Transverse colon (tissue), 4 donors: ENCODE measurements around the gene FOXD3.

Experiments used
- CTCF ChIP-seq, 5 experiments: fragments of 200-600 bp in 3 of 5; fragments of 450-650 bp in 2 of 5; sonication (generic) in 3 of 5; IDR thresholded peaks; 1 replicate in 2 of 5; 2 replicates in 3 of 5; pipeline ENCODE4 v1.5.1; 2016 to 2017; ENCODE audit warnings: antibody characterized with exemption in 5 of 5, inconsistent platforms in 3 of 5, mild to moderate bottlenecking in 2 of 5, moderate library complexity in 1 of 5
- EP300 ChIP-seq: sonication (generic); formaldehyde crosslinking; IDR thresholded peaks from one replicate; pipeline ENCODE4 v1.6.1; 2017; ENCODE audit warnings: antibody characterized with exemption, low read depth
- POLR2A ChIP-seq: fragments of 450-650 bp; IDR thresholded peaks from one replicate; pipeline ENCODE4 v1.6.1; 2016; ENCODE audit warnings: antibody characterized with exemption, mild to moderate bottlenecking, moderate library complexity
- POLR2AphosphoS5 ChIP-seq, 3 donors: sonication (generic); formaldehyde crosslinking; IDR thresholded peaks; one replicate each; pipeline ENCODE4 v1.6.1; 2016; ENCODE audit warnings: antibody characterized with exemption in 3 of 3

GRCh38 chr1:63328122-63328521 is 5.8 kb downstream of the FOXD3 start:
- TF ChIP-seq CTCF (IDR thresholded peaks at IDR 0.05) (no peak), POLR2A (no peak), POLR2AphosphoS5 (IDR thresholded peaks at IDR 0.05) (no peak), EP300 (no peak)
